HEK293T (cell line): ENCODE results near the gene ZC3H8.

Experiments used
- CTCF ChIA-PET: fragments of 350-600 bp; formaldehyde crosslinking; extraction: SDS; loops from one replicate; lab custom pipeline; 2021; ENCODE audit warnings: antibody characterized with exemption, inconsistent platforms; lab: Yijun Ruan, JAX
- POLR2A ChIA-PET: fragments of 350-600 bp; formaldehyde crosslinking; extraction: SDS; loops from one replicate; lab custom pipeline; 2020; ENCODE audit warnings: antibody characterized with exemption, inconsistent platforms; lab: Yijun Ruan, JAX
- DNase-seq: peaks from one replicate; pipeline ENCODE4 v3.0.0; 2012; ENCODE audit warnings: mixed read lengths; ENCODE audit errors: extremely low spot score
- ARNT ChIP-seq: fragments of 450-650 bp; IDR thresholded peaks from 2 replicates; pipeline ENCODE4 v1.6.1; 2017; ENCODE audit warnings: mild to moderate bottlenecking
- BHLHE40 ChIP-seq: fragments of 450-650 bp; IDR thresholded peaks from 2 replicates; pipeline ENCODE4 v1.6.1; 2016; ENCODE audit warnings: mild to moderate bottlenecking, moderate library complexity, borderline replicate concordance
- CTBP1 ChIP-seq: fragments of 450-650 bp; IDR thresholded peaks from 2 replicates; pipeline ENCODE4 v1.6.1; 2016; ENCODE audit warnings: borderline replicate concordance
- ELF4 ChIP-seq: fragments of 450-650 bp; IDR thresholded peaks from 2 replicates; pipeline ENCODE4 v1.6.1; 2017; ENCODE audit warnings: antibody characterized with exemption
- FOXA1 ChIP-seq: fragments of 450-650 bp; IDR thresholded peaks from 2 replicates; pipeline ENCODE4 v1.6.1; 2016; ENCODE audit warnings: mild to moderate bottlenecking
- FOXK2 ChIP-seq: fragments of 450-650 bp; IDR thresholded peaks from 2 replicates; pipeline ENCODE4 v1.6.1; 2016; ENCODE audit warnings: mild to moderate bottlenecking
- FOXM1 ChIP-seq: fragments of 450-650 bp; IDR thresholded peaks from 2 replicates; pipeline ENCODE4 v1.6.1; 2017; ENCODE audit warnings: mild to moderate bottlenecking, borderline replicate concordance
- HDGF ChIP-seq: fragments of 450-650 bp; IDR thresholded peaks from 2 replicates; pipeline ENCODE4 v1.6.1; 2017; ENCODE audit warnings: antibody characterized with exemption, borderline replicate concordance
- L3MBTL2 ChIP-seq: fragments of 450-650 bp; conservative IDR thresholded peaks from 2 replicates; pipeline ENCODE4 v1.6.1; 2016; ENCODE audit warnings: mild to moderate bottlenecking
- LEF1 ChIP-seq: fragments of 450-650 bp; IDR thresholded peaks from 2 replicates; pipeline ENCODE4 v1.6.1; 2017; ENCODE audit warnings: mild to moderate bottlenecking, borderline replicate concordance
- NFRKB ChIP-seq: fragments of 450-650 bp; IDR thresholded peaks from 2 replicates; pipeline ENCODE4 v1.6.1; 2016; ENCODE audit warnings: mild to moderate bottlenecking, moderate library complexity
- PKNOX1 ChIP-seq: fragments of 450-650 bp; IDR thresholded peaks from 2 replicates; pipeline ENCODE4 v1.6.1; 2016
- SP1 ChIP-seq: fragments of 450-650 bp; IDR thresholded peaks from 2 replicates; pipeline ENCODE4 v1.6.1; 2017
- SUZ12 ChIP-seq: fragments of 450-650 bp; IDR thresholded peaks from 2 replicates; pipeline ENCODE4 v1.6.1; 2016; ENCODE audit warnings: mild to moderate bottlenecking
- TARDBP ChIP-seq: fragments of 450-650 bp; IDR thresholded peaks from 2 replicates; pipeline ENCODE4 v1.6.1; 2016
- ZNF384 ChIP-seq: fragments of 450-650 bp; IDR thresholded peaks from 2 replicates; pipeline ENCODE4 v1.6.1; 2016

The ZC3H8 gene

GRCh38 chr2:112181571-112182290, 73.1 kb downstream of the ZC3H8 start:
- CTCF ChIA-PET = no interaction called here
- DNase-seq = no peak
- TF ChIP-seq SUZ12 = no peak
- TF ChIP-seq FOXK2 = no peak
- no peak for TF ChIP-seq ELF4
- TF ChIP-seq CTBP1 = no peak
- TF ChIP-seq FOXM1 = no peak
- TF ChIP-seq ARNT = no peak
- TF ChIP-seq TARDBP = no peak
- POLR2A ChIA-PET = interaction anchor here (0.8 kb wide), 1 partner anchor 73 kb away, joined by 3 read pairs; the partner anchor contains the start of gene ZC3H8

- ChIA-PET CTCF (no interaction called here), POLR2A (no interaction called here)
- TF ChIP-seq FOXK2 = no peak
- no peak for TF ChIP-seq SUZ12
- TF ChIP-seq FOXA1 = no peak
- TF ChIP-seq CTBP1 = no peak
- TF ChIP-seq L3MBTL2 = no peak
- no peak for TF ChIP-seq FOXM1
- TF ChIP-seq SP1 = no peak
- no peak for TF ChIP-seq LEF1
- TF ChIP-seq ELF4 = no peak
- TF ChIP-seq PKNOX1 = no peak
- TF ChIP-seq BHLHE40 = no peak
- no peak for TF ChIP-seq NFRKB
- TF ChIP-seq HDGF = no peak
- no peak for TF ChIP-seq TARDBP
- no peak for DNase-seq
Measured at GRCh38 chr2:112175958-112176573, 78.8 kb downstream of the ZC3H8 start.

DNA sequence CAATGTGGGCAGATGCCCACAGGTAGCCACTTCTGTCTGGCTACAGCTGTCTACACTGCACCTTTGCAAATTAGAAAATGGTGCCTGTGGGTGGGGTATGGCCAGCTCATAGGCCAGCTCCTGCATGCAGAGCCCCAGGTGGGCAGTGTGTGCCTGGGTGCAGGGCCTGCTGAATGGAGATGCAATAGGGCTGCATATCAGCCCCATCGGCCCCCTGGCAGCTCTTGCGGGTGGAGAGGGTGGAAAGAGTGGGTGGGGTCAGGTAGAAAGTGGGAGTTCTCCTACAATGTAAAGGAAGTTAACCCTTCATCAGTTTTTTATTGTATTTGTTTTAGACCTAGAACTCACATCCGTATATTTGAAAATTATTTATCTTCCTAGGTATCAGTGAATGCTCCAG, 79.5 kb downstream of the ZC3H8 start:
- no peak for TF ChIP-seq HDGF
- TF ChIP-seq ELF4 = no peak
- TF ChIP-seq CTBP1 = no peak
- no peak for TF ChIP-seq NFRKB
- no peak for TF ChIP-seq SP1
- TF ChIP-seq FOXM1 = no peak
- no peak for TF ChIP-seq L3MBTL2
- TF ChIP-seq TARDBP = no peak
- TF ChIP-seq ZNF384 = no peak
- TF ChIP-seq SUZ12 = no peak
- no peak for TF ChIP-seq LEF1
- TF ChIP-seq BHLHE40 = no peak
- no peak for TF ChIP-seq FOXA1
- TF ChIP-seq ARNT = no peak
- TF ChIP-seq PKNOX1 = no peak
- no peak for TF ChIP-seq FOXK2
- no peak for DNase-seq
- ChIA-PET POLR2A (no interaction called here), CTCF (no interaction called here)

- no peak for TF ChIP-seq BHLHE40
- no peak for TF ChIP-seq TARDBP
- no peak for TF ChIP-seq SUZ12
- TF ChIP-seq NFRKB = no peak
- no peak for TF ChIP-seq LEF1
- no peak for TF ChIP-seq HDGF
- TF ChIP-seq CTBP1 = no peak
- no peak for TF ChIP-seq ZNF384
- TF ChIP-seq PKNOX1 = no peak
- no peak for TF ChIP-seq FOXM1
- TF ChIP-seq FOXA1 = no peak
- TF ChIP-seq FOXK2 = no peak
- no peak for TF ChIP-seq L3MBTL2
- no peak for TF ChIP-seq ARNT
- CTCF ChIA-PET = no interaction called here
Measured at GRCh38 chr2:112174383-112174782, 80.5 kb downstream of the ZC3H8 start.

DNA sequence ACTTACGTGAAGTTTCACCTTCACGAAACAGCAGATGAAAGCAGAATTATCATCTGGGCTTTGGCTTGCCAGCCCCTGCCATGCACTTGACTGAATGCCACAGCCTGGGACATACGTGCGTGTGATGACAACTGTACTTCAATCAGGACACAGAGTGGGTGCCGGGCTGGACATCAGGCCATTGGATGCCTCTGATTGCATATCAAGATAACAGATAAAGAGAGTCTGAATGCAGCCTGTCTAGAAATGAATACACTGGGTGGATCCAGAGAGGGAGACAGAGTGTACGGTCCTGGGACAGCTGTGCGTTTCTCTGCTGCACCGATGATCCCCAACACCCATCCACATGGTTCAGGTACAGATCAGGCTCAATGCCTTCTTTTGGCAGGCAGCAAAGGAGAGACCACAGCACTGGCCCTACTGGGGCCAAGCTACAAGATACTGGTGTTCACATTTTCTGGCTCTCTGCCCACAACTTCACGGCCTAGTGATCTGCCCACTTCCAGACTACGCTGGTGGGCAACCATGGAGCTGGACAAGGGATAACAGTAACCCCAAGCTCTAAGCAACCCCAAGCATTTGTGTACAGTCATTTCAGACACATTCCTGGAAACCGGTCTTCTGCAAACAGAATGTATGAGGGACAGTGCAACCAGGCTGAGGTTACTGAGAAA, 81.1 kb downstream of the ZC3H8 start:
- TF ChIP-seq ELF4 = no peak
- no peak for TF ChIP-seq TARDBP
- TF ChIP-seq BHLHE40 = no peak
- no peak for TF ChIP-seq ARNT
- TF ChIP-seq LEF1 = no peak
- no peak for TF ChIP-seq FOXK2
- TF ChIP-seq HDGF = no peak
- TF ChIP-seq FOXA1 = no peak
- no peak for TF ChIP-seq CTBP1
- TF ChIP-seq FOXM1 = no peak
- no peak for TF ChIP-seq ZNF384
- no peak for TF ChIP-seq SUZ12
- no peak for TF ChIP-seq PKNOX1
- no peak for TF ChIP-seq L3MBTL2
- no peak for TF ChIP-seq NFRKB
- no peak for TF ChIP-seq SP1
- ChIA-PET POLR2A (no interaction called here), CTCF (no interaction called here)
- no peak for DNase-seq

More at GRCh38 chr2:112174383-112174782, 80.5 kb downstream of the ZC3H8 start:
- no peak for DNase-seq
- POLR2A ChIA-PET = no interaction called here
